ENCODE data around the gene MYO9A. TPM values are rescaled to one million over a fixed set of nuclear protein-coding genes. Genes with fewer than 3 reads are reported as not detected.

MYO9A gene
- total and polyA plus RNA-seq, 2 donors (not counting 1 experiment from before 2014, with no cell fraction given), result 6.2 to 66.1 TPM

DNA sequence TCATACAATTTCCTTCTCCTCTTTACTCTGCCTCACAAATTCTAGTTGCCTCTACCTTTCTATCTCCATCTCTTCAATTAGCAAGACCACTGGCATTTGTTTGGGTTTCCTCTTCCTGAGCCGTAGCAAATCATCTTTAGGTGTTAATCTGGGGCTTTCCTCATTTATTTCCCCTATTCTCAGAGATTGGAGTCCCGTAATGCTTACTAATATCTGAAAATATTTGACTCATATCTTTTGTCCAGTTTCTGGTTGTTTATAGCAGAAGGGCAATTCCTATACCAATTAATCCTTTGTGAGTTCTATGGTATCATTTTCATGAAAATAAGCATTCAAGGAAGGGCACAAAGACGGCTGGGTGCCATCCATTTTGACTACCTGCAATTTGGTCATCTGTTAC is 203.9 kb downstream of the MYO9A start:
- Histone ChIP-seq H3K79me2 (ENCODE audit: control insufficient read depth, insufficient read depth, low read length) (no peaks in the 10 kb centered on the region), H3K36me3 (replicated peaks in 1 of 2; ENCODE audit: control extremely low read depth in 1 of 2, control insufficient read depth in 1 of 2, extremely low read depth in 1 of 2, insufficient read depth in 2 of 2, low read length in 1 of 2) (peaks cover 3% of the 10 kb centered on the region in 2 experiments), H3K4me2 (replicated peaks; ENCODE audit: low read depth, low read length, poor library complexity, severe bottlenecking) (no peak overlapping the region), H3K4me1 (ENCODE audit: control insufficient read depth in 2 of 2, insufficient read depth in 2 of 2, low read length in 2 of 2) (no peaks in the 10 kb centered on the region), H4K20me1 (ENCODE audit: control insufficient read depth, insufficient read depth, low read length, poor library complexity, severe bottlenecking) (no peaks in the 10 kb centered on the region), H3K9me3 (ENCODE audit: control extremely low read depth in 1 of 3, control insufficient read depth in 2 of 3, insufficient read depth in 1 of 3, low read length in 2 of 3) (peaks cover 0 to 6% (median 0%) of the 10 kb centered on the region in 3 donors), H3K27ac (ENCODE audit: low read length in 2 of 2) (no peak overlapping the region), H3K4me3 (ENCODE audit: control extremely low read depth in 1 of 5, extremely low read depth in 1 of 5, insufficient read depth in 1 of 5, low read depth in 2 of 5, low read length in 4 of 5) (no peak overlapping the region), H3K9ac (ENCODE audit: low read length) (no peak overlapping the region), H3K27me3 (replicated peaks in 1 of 4; ENCODE audit: control extremely low read depth in 1 of 4, control insufficient read depth in 3 of 4, insufficient read depth in 4 of 4, low read length in 3 of 4) (no peaks in the 10 kb centered on the region), H2AFZ (ENCODE audit: insufficient read depth, low read depth, low read length, poor library complexity, severe bottlenecking) (no peak overlapping the region)
- no peak overlapping the region for H3K4me3 Mint-ChIP-seq
- H3K27ac Mint-ChIP-seq, result no peak overlapping the region
- ChIA-PET CTCF (no interaction called here), POLR2A (no interaction called here)
- no peaks in the 10 kb centered on the region for H3K4me1 Mint-ChIP-seq
- intact Hi-C loops (cut with micrococcal nuclease), result no loop called here
- no peaks in the 10 kb centered on the region for H3K27me3 Mint-ChIP-seq
- ATAC-seq (ENCODE audit: low read depth), result no peak
- no peak for TF ChIP-seq EZH2 (IDR thresholded peaks at IDR 0.05; ENCODE audit: borderline replicate concordance, insufficient read depth, low read depth, low read length, poor library complexity, severe bottlenecking)
- no peak for TF ChIP-seq CTCF (IDR thresholded peaks at IDR 0.05)
- no peaks in the 10 kb centered on the region for H3K9me3 Mint-ChIP-seq (ENCODE audit: insufficient read depth)
- no CpG with 5 or more reads among the region's 3 CpGs for WGBS (ENCODE audit: insufficient coverage)
- DNase-seq, result no peak

GRCh38 chr15:71899674-71900073 is 218.3 kb downstream of the MYO9A start:
- no peak for DNase-seq
- H3K4me3 ChIP-seq (ENCODE audit: control extremely low read depth in 1 of 5, extremely low read depth in 1 of 5, insufficient read depth in 1 of 5, low read depth in 2 of 5, low read length in 4 of 5), result no peak overlapping the region
- H3K9me3 ChIP-seq (ENCODE audit: control extremely low read depth in 1 of 3, control insufficient read depth in 2 of 3, insufficient read depth in 1 of 3, low read length in 2 of 3), result no peaks in the 10 kb centered on the region
- Mint-ChIP-seq H3K4me1 (no peaks in the 10 kb centered on the region), H3K9me3 (ENCODE audit: insufficient read depth) (no peaks in the 10 kb centered on the region), H3K27ac (no peak overlapping the region), H3K27me3 (no peaks in the 10 kb centered on the region), H3K4me3 (no peak overlapping the region)
- H3K36me3 ChIP-seq (replicated peaks in 1 of 2; ENCODE audit: control extremely low read depth in 1 of 2, control insufficient read depth in 1 of 2, extremely low read depth in 1 of 2, insufficient read depth in 2 of 2, low read length in 1 of 2), result peaks cover 5 to 33% of the 10 kb centered on the region in 2 experiments
- CTCF ChIA-PET, result no interaction called here
- H3K4me1 ChIP-seq (ENCODE audit: control insufficient read depth in 2 of 2, insufficient read depth in 2 of 2, low read length in 2 of 2), result no peaks in the 10 kb centered on the region
- ATAC-seq (ENCODE audit: low read depth), result no peak
- H2AFZ ChIP-seq (ENCODE audit: insufficient read depth, low read depth, low read length, poor library complexity, severe bottlenecking), result no peak overlapping the region
- no peaks in the 10 kb centered on the region for H4K20me1 ChIP-seq (ENCODE audit: control insufficient read depth, insufficient read depth, low read length, poor library complexity, severe bottlenecking)
- intact Hi-C loops (cut with micrococcal nuclease), result no loop called here
- POLR2A ChIA-PET, result no interaction called here
- no peak overlapping the region for H3K27ac ChIP-seq (ENCODE audit: low read length in 2 of 2)
- H3K9ac ChIP-seq (ENCODE audit: low read length), result no peak overlapping the region
- H3K79me2 ChIP-seq (ENCODE audit: control insufficient read depth, insufficient read depth, low read length), result no peaks in the 10 kb centered on the region
- WGBS (ENCODE audit: insufficient coverage), result 100% methylated on average over 3 of the region's 5 CpGs
- no peaks in the 10 kb centered on the region for H3K27me3 ChIP-seq (replicated peaks in 1 of 4; ENCODE audit: control extremely low read depth in 1 of 4, control insufficient read depth in 3 of 4, insufficient read depth in 4 of 4, low read length in 3 of 4)
- TF ChIP-seq EZH2 (IDR thresholded peaks at IDR 0.05; ENCODE audit: borderline replicate concordance, insufficient read depth, low read depth, low read length, poor library complexity, severe bottlenecking) (no peak), CTCF (IDR thresholded peaks at IDR 0.05) (no peak)
- H3K4me2 ChIP-seq (replicated peaks; ENCODE audit: low read depth, low read length, poor library complexity, severe bottlenecking), result no peak overlapping the region

Data from B cell (primary cell).